ENCODE data around the gene FAAP100.

The FAAP100 gene

DNA sequence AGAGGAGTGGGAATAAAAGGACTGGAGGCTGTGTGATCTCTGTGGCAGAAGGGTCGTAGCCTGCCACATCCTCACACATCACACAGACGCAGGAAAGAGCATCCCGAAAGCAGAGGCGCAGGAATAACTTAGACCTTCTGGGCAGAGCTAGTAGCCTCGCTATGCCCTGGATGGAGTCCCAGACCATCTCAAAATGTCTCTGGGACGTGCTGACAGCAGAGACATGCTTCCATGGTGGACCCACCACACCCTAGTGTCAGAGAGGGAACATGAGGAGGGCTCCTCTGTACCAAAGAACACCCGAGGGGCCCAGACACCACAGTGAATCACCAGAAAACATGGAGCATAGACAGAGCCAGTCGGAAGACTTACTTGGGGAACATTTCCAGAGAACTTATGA lies 29.6 kb upstream of the FAAP100 start:
- no peak for DNase-seq (ENCODE audit: low read depth in 1 of 2, low spot score in 1 of 2)
- in situ Hi-C loops (cut with HindIII; ENCODE audit: low pct_unique_long_range_greater_than_20kb, low sequenced_read_pairs): no loop called here
- TF ChIP-seq JUND (IDR thresholded peaks at IDR 0.05; ENCODE audit: low read depth): no peak

DNA sequence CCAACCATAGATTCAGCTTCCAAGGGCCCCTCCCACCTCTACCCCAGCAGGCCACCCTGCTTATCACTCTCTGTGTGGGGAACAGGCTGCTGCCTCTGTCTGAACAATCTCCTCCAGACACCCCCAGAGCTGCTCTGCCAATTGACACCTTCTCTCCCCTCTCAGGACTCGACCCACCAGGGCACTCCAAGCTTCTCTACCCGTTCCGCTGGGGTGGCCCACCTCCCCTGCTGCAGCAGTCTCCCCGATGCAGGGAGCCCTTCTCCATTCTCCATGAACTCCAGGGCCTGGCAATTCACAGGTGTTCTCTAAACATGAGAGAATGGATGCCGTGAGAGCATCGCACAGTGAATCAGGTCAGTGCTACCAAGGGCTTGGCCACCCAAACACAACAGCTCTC lies 28.3 kb upstream of the FAAP100 start:
- no peak for DNase-seq (ENCODE audit: low read depth in 1 of 2, low spot score in 1 of 2)
- in situ Hi-C loops (cut with HindIII; ENCODE audit: low pct_unique_long_range_greater_than_20kb, low sequenced_read_pairs): no loop called here

DNA sequence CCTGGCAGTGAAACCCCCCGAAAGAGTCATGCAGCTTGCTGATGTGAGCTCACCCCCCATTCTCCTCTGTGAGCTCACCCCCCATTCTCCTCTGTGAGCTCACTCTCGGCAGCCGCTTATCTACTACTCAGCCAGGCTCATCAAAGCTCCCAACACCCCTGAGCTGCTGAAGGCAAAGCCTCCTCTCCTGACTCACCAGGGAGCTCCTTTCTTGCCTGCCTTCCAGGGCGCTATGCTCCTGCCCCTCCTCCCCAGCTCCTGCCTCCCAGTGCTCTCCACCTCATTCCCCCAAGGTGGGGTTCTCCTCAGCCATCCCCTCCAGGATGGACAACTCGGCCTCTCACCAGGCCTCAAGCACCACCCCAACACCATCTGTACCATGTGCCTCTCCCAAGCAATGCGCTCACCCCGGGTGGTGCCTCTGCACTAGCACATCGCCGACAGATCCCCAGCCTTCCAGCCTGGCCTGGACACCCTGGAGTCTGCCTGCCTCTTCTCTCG lies 27.7 kb upstream of the FAAP100 start:
- no peak for TF ChIP-seq JUND (IDR thresholded peaks at IDR 0.05; ENCODE audit: low read depth)
- in situ Hi-C loops (cut with HindIII; ENCODE audit: low pct_unique_long_range_greater_than_20kb, low sequenced_read_pairs): no loop called here
- no peak for DNase-seq (ENCODE audit: low read depth in 1 of 2, low spot score in 1 of 2)

More for the DNA sequence above, 28.3 kb upstream of the FAAP100 start:
- TF ChIP-seq JUND (IDR thresholded peaks at IDR 0.05; ENCODE audit: low read depth): no peak

DNA sequence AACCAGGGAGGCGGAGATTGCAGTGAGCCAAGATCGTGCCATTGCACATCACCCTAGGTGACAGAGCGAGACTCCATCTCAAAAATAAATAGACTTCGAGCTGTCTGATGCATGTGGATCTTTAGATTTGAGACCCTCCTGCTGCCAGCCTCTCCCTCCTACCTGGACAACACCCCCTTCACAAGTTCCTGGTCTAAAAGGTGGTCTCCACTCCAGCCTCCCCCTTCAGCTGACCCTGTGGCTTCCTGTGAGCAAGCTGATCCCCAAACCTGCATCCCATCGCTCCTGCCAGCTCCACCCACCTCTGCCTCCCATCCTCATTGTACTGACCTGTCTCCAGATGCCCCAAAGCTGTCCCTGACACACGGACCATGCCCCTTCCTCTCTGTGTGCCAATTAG lies 27.1 kb upstream of the FAAP100 start:
- in situ Hi-C loops (cut with HindIII; ENCODE audit: low pct_unique_long_range_greater_than_20kb, low sequenced_read_pairs): no loop called here
- no peak for DNase-seq (ENCODE audit: low read depth in 1 of 2, low spot score in 1 of 2)
- TF ChIP-seq JUND (IDR thresholded peaks at IDR 0.05; ENCODE audit: low read depth): no peak

DNA sequence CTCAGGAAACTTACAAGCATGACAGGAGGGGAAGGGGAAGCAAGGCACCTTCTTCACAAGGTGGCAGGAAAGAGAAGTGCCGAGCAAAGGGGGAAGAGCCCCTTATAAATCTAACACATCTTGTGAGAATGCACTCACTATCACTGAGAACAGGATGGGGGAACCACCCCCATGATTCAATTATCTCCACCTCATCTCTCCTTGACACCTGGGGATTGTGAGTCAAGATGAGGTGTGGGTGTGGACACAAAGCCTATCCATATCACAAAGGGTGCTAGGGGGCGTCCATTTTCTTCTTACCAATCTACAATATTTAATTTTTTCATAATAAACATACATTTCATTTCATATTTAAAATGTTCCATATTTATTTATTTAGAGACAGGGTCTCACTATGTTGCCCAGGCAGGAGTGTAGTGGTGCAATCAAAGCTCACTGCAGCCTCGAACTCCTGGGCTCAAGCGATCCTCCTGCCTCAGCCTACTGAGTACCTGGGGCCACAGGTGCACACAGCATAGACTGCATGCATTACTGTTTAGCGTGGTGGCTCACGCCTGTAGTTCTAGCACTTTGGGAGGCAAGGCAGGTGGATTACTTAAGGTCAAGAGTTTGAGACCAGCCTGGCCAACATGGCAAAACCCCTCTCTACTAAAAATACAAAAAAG lies 26.5 kb upstream of the FAAP100 start:
- TF ChIP-seq JUND (IDR thresholded peaks at IDR 0.05; ENCODE audit: low read depth): no peak
- in situ Hi-C loops (cut with HindIII; ENCODE audit: low pct_unique_long_range_greater_than_20kb, low sequenced_read_pairs): no loop called here
- DNase-seq (ENCODE audit: low read depth in 1 of 2, low spot score in 1 of 2): no peak

DNA sequence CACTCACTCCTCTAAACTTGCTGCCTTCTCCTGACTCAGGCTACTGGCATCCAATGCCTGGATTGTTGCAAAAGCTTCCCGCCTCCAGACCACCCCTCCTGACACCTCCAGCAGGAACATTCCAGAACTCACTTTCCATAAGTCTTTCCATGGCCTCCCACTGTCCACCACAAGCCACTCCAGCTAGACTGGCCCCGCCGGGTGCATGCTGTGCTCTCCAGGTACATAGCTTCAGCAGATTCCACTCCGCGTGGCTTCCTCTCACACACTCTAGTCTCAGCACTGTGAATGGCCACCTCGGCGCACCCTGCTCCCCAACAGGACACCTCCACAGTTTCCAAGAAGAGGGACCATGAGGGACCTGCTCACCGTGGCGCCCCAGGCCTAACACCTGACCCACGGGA lies 25.9 kb upstream of the FAAP100 start:
- no peak for TF ChIP-seq JUND (IDR thresholded peaks at IDR 0.05; ENCODE audit: low read depth)
- in situ Hi-C loops (cut with HindIII; ENCODE audit: low pct_unique_long_range_greater_than_20kb, low sequenced_read_pairs): no loop called here
- DNase-seq (ENCODE audit: low read depth in 1 of 2, low spot score in 1 of 2): no peak

DNA sequence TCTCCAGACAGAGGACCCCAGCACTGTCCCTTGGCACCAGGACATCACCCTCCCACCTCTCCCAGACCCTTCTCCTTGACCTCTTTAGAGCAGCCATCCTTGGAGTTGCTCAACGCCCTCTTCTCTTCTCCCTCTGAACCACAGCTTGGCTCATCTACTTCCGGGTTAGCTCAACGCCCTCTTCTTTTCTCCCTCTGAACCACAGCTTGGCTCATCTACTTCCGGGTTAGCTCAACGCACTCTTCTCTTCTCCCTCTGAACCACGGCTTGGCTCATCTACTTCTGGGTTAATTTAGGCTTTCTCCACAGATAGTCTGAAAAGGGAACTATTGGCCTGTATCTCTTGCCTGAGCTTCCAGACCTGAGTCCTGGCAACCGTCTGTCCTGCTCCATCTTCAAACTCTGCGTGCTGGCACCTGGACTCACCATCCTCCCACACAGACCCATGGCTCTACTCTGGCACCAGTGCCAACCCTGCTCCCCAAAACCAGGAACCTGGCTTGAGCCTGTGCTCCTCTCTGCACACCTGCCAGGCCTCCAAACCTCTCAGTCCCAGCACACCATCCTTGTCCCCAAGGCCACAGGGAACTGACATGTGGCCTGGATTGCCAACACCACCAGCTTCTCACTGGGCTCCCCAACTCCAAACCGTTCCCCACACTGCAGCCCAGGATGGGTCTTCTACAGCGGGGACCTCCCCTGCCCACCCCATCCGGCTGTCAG lies 25.3 kb upstream of the FAAP100 start:
- no peak for TF ChIP-seq JUND (IDR thresholded peaks at IDR 0.05; ENCODE audit: low read depth)
- no peak for DNase-seq (ENCODE audit: low read depth in 1 of 2, low spot score in 1 of 2)
- in situ Hi-C loops (cut with HindIII; ENCODE audit: low pct_unique_long_range_greater_than_20kb, low sequenced_read_pairs): no loop called here

DNA sequence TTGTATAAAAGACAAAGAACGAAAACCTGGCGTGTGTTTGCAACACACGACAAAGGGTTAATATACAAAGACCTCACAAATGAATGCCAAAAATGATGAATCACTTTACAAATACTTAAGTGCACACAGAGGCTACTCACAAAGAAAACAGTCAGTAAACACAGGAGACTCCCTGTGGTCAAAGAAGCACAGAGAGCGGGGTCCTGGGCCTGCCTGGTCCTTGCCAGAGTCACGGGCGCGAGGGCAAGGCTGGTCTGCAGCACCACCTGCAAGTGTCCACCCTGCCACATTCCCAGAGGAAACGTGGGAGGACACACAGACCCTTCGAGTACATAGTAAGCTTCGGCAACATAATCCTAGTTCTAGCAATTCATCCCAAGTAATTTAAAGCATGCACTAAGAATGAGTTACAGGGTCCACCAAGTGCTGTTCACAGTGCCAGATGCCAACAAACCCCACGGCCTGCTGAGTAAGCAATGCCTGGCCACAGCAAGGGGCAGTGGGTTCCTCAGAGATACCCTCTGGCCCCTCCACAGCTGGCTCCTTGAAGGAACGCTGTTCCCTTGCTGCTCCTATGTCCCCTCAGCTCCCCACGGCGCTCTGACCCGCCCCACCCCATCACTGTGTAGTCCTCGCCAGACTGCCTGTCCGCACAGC lies 24.6 kb upstream of the FAAP100 start:
- 0 out of 2 replicates have a peak, but pooled peaks have one; percentile 35 for TF ChIP-seq JUND (IDR thresholded peaks at IDR 0.05; ENCODE audit: low read depth)
- peak; percentile 48 to 71 for DNase-seq (ENCODE audit: low read depth in 1 of 2, low spot score in 1 of 2)
- in situ Hi-C loops (cut with HindIII; ENCODE audit: low pct_unique_long_range_greater_than_20kb, low sequenced_read_pairs): no loop called here

DNA sequence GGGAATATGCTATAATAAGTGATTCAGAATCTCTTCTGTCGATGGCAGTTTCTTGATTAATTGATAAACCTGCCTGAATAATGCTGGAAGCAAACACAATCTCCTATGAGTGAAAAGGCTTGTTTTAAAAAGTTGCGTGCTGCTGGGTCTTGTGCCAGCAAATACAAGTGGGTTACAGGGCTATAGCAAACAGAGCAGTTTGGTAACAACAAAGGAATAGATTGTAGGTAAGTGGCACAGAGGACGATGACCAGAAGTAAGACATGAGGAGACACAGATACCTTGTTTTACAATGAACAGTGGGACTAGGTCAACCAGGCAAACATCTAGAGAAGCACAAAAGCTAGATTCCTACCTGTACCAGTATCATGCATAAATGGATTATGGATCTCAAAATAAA lies 23.7 kb upstream of the FAAP100 start:
- no peak for DNase-seq (ENCODE audit: low read depth in 1 of 2, low spot score in 1 of 2)
- in situ Hi-C loops (cut with HindIII; ENCODE audit: low pct_unique_long_range_greater_than_20kb, low sequenced_read_pairs): no loop called here
- no peak for TF ChIP-seq JUND (IDR thresholded peaks at IDR 0.05; ENCODE audit: low read depth)

DNA sequence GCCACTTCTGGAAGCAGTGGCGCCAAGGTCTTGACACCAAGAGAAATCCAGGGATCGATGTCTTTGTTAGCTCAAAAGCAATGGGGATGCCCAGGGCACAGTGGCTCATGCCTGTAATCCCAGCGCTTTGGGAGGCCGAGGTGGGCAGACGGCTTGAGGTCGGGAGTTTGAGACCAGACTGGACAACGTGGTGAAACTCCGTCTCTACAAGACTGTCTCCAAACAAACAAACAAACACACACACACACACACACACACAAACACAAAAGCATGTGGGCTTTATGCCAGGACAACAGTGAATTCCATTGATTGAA lies 22.4 kb upstream of the FAAP100 start:
- no peak for DNase-seq (ENCODE audit: low read depth in 1 of 2, low spot score in 1 of 2)
- in situ Hi-C loops (cut with HindIII; ENCODE audit: low pct_unique_long_range_greater_than_20kb, low sequenced_read_pairs): no loop called here
- no peak for TF ChIP-seq JUND (IDR thresholded peaks at IDR 0.05; ENCODE audit: low read depth)

DNA sequence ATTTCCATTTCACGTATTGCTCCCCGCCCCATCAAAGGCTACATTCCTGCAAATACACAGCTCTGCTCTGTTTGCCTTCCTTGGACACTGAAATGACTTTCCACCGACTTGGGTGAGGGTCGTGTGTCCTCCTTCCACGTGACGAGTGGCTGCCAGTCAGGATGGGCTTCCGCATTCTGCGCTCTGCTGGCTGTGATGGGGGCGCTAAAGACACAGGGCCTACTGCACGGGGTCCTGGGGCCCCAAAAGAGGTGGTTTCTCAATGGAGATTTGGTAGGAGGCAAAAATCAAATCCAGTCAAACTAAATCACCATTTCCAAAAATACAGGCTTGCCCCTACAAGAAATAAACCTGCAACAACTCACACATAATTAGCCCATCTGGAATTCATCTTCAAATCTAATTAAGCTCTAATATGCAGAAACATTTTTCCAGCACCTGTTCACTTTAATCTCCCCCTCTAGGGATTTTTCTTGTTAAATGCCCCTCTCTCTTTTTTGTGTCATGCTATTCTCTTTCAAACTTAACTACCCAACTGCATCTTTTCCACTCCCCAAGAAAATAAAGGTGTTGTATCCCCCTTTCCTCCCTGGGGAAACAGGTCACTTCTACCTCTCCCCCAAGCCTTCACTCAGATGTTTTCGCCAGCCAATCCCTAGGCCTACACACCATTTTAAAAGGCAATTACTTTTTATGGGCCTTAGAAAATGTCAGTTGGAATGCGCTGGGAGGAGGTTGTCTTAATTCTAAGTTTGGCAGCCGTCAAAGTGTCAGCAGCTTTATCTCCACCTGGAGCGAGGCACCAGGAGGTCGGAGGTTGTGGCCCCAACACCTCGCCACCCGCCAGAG lies 21.9 kb upstream of the FAAP100 start:
- no peak for DNase-seq (ENCODE audit: low read depth in 1 of 2, low spot score in 1 of 2)
- in situ Hi-C loops (cut with HindIII; ENCODE audit: low pct_unique_long_range_greater_than_20kb, low sequenced_read_pairs): no loop called here

DNA sequence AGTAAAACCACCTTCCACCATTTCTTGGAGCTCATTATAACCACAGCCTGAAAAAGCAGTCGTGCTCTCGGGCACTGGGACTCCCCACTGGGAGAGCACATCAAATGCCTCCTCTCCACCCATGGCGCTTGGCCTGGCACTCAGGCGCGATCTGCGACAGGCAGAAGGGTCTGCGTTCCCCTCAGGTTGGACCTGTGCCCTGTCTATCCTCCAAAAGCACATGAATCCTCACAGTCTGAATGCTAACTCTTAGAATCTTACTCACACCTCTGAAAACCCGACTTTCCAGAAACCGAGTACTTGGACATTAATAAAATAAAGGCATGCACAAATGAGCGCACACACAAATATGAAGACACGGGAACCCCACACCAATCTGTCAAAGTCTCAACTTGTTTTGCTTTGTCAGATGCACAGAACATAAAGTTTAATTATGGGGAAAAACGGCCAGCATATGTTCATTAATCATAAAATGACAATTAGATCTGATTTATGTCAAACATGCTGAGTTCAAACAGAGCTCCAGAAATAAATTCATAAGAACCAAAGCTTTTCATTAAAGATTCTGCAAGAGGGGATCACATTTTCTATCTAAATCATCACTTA lies 20.5 kb upstream of the FAAP100 start:
- in situ Hi-C loops (cut with HindIII; ENCODE audit: low pct_unique_long_range_greater_than_20kb, low sequenced_read_pairs): no loop called here
- no peak for DNase-seq (ENCODE audit: low read depth in 1 of 2, low spot score in 1 of 2)
- no peak for TF ChIP-seq JUND (IDR thresholded peaks at IDR 0.05; ENCODE audit: low read depth)

More for the DNA sequence above, 21.9 kb upstream of the FAAP100 start:
- TF ChIP-seq JUND (IDR thresholded peaks at IDR 0.05; ENCODE audit: low read depth): no peak

All from T47D (cell line).